ENCODE results near the gene MYO10. TPM values are rescaled to one million over a fixed set of nuclear protein-coding genes. Genes with fewer than 3 reads are reported as not detected.

The MYO10 gene
- total RNA-seq, 1 donor from 2014 or later: 80.2 TPM

DNA sequence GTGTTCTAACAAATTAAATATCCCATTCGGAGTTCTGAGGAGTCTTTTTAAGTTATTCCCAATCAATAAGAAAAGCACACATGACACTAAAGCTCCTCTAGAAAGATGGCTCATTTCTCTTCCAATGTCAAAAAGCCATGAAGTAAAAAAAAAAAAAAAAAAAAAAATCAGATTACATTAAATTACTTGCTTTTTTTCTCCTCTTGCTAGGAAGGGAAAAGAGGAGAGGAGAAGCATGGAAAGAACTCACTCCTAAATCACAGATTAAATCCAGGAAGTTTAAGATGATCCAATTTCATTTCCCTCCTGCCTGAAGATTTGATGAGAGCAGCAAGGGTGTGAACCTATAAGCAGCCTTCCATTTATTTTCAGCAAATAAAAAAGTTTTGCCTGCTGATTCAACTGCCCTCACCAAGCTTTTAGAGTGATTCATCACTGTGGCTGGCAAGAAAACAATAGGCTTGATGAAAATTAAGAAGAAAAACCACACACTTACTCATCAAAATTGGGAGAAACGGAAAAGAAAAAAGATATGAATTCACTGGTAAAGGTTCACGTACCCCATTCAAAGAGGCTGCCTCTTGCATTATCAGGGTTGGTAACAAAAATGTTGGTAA, 19.7 kb downstream of the MYO10 start:
- peak overlapping the region; percentile 29 for H3K27ac Mint-ChIP-seq (ENCODE audit: unreplicated experiment)
- FAIRE-seq: peak; percentile 69

DNA sequence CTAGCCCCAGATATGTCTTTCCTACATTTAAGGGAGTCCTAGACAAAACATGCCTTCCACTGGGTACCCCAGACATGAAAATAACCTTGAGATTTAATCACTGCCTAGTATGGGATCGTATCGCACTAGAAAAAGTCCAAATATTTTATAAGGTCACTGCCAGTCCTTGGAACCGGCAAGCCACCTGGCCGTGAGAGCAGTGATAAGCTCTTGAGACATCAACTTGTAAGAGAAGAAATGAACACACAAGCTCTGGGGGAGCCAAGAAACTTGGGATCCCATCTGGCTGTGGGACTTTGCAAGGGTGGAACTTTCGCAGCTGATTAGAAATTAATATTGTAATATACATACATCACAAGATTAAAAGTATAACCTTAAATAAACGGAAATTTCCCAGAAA, 21.5 kb downstream of the MYO10 start:
- TF ChIP-seq EZH2 (IDR thresholded peaks at IDR 0.05; ENCODE audit: insufficient read depth, low read length): no peak
- TF ChIP-seq, protein P1, sequence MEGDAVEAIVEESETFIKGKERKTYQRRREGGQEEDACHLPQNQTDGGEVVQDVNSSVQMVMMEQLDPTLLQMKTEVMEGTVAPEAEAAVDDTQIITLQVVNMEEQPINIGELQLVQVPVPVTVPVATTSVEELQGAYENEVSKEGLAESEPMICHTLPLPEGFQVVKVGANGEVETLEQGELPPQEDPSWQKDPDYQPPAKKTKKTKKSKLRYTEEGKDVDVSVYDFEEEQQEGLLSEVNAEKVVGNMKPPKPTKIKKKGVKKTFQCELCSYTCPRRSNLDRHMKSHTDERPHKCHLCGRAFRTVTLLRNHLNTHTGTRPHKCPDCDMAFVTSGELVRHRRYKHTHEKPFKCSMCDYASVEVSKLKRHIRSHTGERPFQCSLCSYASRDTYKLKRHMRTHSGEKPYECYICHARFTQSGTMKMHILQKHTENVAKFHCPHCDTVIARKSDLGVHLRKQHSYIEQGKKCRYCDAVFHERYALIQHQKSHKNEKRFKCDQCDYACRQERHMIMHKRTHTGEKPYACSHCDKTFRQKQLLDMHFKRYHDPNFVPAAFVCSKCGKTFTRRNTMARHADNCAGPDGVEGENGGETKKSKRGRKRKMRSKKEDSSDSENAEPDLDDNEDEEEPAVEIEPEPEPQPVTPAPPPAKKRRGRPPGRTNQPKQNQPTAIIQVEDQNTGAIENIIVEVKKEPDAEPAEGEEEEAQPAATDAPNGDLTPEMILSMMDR (IDR thresholded peaks at IDR 0.05; ENCODE audit: insufficient read depth, low read depth, low read length): no peak
- peaks cover 44% of the 10 kb centered on the region for H3K4me1 ChIP-seq (ENCODE audit: insufficient read depth, low read length)
- Mint-ChIP-seq H3K4me1 (ENCODE audit: low read depth, unreplicated experiment) (peaks cover 41% of the 10 kb centered on the region), H3K36me3 (ENCODE audit: low read depth, unreplicated experiment) (peaks cover 2% of the 10 kb centered on the region), H3K9me3 (ENCODE audit: unreplicated experiment) (no peaks in the 10 kb centered on the region), H3K4me3 (ENCODE audit: unreplicated experiment) (no peak overlapping the region), H3K27ac (ENCODE audit: unreplicated experiment) (no peak overlapping the region), H3K27me3 (ENCODE audit: low read depth, unreplicated experiment) (no peaks in the 10 kb centered on the region)
- H3K36me3 ChIP-seq (ENCODE audit: insufficient read depth, low read length): no peaks in the 10 kb centered on the region
- H3K9me3 ChIP-seq (ENCODE audit: insufficient read depth, low read depth, low read length): no peaks in the 10 kb centered on the region
- H3K79me2 ChIP-seq (ENCODE audit: insufficient read depth, low read length): peaks cover 96% of the 10 kb centered on the region
- H3K4me2 ChIP-seq (ENCODE audit: low read length): no peak overlapping the region
- H4K20me1 ChIP-seq (ENCODE audit: insufficient read depth, low read length): peaks cover 89% of the 10 kb centered on the region
- H3K27ac ChIP-seq (ENCODE audit: low read depth, low read length): no peak overlapping the region
- no peaks in the 10 kb centered on the region for H3K27me3 ChIP-seq (ENCODE audit: insufficient read depth, low read length)
- FAIRE-seq (no peak), DNase-seq (ENCODE audit: low read depth) (no peak)
- no peak overlapping the region for H3K4me3 ChIP-seq (ENCODE audit: insufficient read depth, low read depth, low read length)
- no peak overlapping the region for H2AFZ ChIP-seq (ENCODE audit: low read depth, low read length)
- H3K9ac ChIP-seq (ENCODE audit: low read length): no peak overlapping the region

More for the DNA sequence above, 19.7 kb downstream of the MYO10 start:
- no peaks in the 10 kb centered on the region for H3K9me3 Mint-ChIP-seq (ENCODE audit: unreplicated experiment)
- peaks cover 96% of the 10 kb centered on the region for H3K79me2 ChIP-seq (ENCODE audit: insufficient read depth, low read length)
- H3K36me3 Mint-ChIP-seq (ENCODE audit: low read depth, unreplicated experiment): peaks cover 2% of the 10 kb centered on the region
- DNase-seq (ENCODE audit: low read depth): peak; percentile 98
- H3K9ac ChIP-seq (ENCODE audit: low read length): peak overlapping the region; percentile 44
- H3K9me3 ChIP-seq (ENCODE audit: insufficient read depth, low read depth, low read length): no peaks in the 10 kb centered on the region
- no peak overlapping the region for H2AFZ ChIP-seq (ENCODE audit: low read depth, low read length)
- peaks cover 87% of the 10 kb centered on the region for H4K20me1 ChIP-seq (ENCODE audit: insufficient read depth, low read length)
- no peaks in the 10 kb centered on the region for H3K27me3 Mint-ChIP-seq (ENCODE audit: low read depth, unreplicated experiment)
- H3K36me3 ChIP-seq (ENCODE audit: insufficient read depth, low read length): no peaks in the 10 kb centered on the region
- no peak overlapping the region for H3K4me3 Mint-ChIP-seq (ENCODE audit: unreplicated experiment)
- H3K4me1 Mint-ChIP-seq (ENCODE audit: low read depth, unreplicated experiment): peaks cover 41% of the 10 kb centered on the region
- H3K27me3 ChIP-seq (ENCODE audit: insufficient read depth, low read length): no peaks in the 10 kb centered on the region
- peak overlapping the region; percentile 76 for H3K27ac ChIP-seq (ENCODE audit: low read depth, low read length)
- peak overlapping the region; percentile 73 for H3K4me2 ChIP-seq (ENCODE audit: low read length)
- TF ChIP-seq, protein P1 (IDR thresholded peaks at IDR 0.05; ENCODE audit: insufficient read depth, low read depth, low read length): no peak
- no peak for TF ChIP-seq EZH2 (IDR thresholded peaks at IDR 0.05; ENCODE audit: insufficient read depth, low read length)
- H3K4me1 ChIP-seq (ENCODE audit: insufficient read depth, low read length): peaks cover 42% of the 10 kb centered on the region
- H3K4me3 ChIP-seq (ENCODE audit: insufficient read depth, low read depth, low read length): no peak overlapping the region

DNA sequence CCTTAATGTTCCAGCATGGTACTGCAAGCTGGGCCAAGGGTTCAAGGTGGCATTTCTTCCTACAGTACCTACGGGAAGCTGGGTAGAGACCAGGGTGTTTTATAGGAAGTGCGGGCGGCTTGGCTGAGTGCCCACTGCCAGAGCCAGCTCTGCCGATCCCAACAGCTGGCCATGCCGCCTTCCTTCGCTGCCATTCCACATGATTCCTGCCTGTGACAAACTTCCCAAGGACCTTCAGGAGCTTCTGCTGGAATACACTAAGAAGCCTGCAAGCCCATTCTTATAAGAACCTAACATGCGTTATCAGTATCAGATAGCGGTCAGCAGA, 22.0 kb downstream of the MYO10 start:
- DNase-seq (ENCODE audit: low read depth) (no peak), FAIRE-seq (no peak)
- H3K4me1 Mint-ChIP-seq (ENCODE audit: low read depth, unreplicated experiment): peaks cover 39% of the 10 kb centered on the region
- no peak for TF ChIP-seq EZH2 (IDR thresholded peaks at IDR 0.05; ENCODE audit: insufficient read depth, low read length)
- TF ChIP-seq, protein P1 (IDR thresholded peaks at IDR 0.05; ENCODE audit: insufficient read depth, low read depth, low read length): no peak
- H3K4me1 ChIP-seq (ENCODE audit: insufficient read depth, low read length): peaks cover 44% of the 10 kb centered on the region
- H3K27ac ChIP-seq (ENCODE audit: low read depth, low read length): no peak overlapping the region
- H3K27me3 Mint-ChIP-seq (ENCODE audit: low read depth, unreplicated experiment): no peaks in the 10 kb centered on the region
- H3K4me3 ChIP-seq (ENCODE audit: insufficient read depth, low read depth, low read length): no peak overlapping the region
- H2AFZ ChIP-seq (ENCODE audit: low read depth, low read length): no peak overlapping the region
- no peak overlapping the region for H3K27ac Mint-ChIP-seq (ENCODE audit: unreplicated experiment)
- H3K27me3 ChIP-seq (ENCODE audit: insufficient read depth, low read length): no peaks in the 10 kb centered on the region
- peaks cover 2% of the 10 kb centered on the region for H3K36me3 Mint-ChIP-seq (ENCODE audit: low read depth, unreplicated experiment)
- H3K9me3 ChIP-seq (ENCODE audit: insufficient read depth, low read depth, low read length): no peaks in the 10 kb centered on the region
- H3K4me3 Mint-ChIP-seq (ENCODE audit: unreplicated experiment): no peak overlapping the region
- H3K4me2 ChIP-seq (ENCODE audit: low read length): peak overlapping the region; percentile 22
- peaks cover 89% of the 10 kb centered on the region for H4K20me1 ChIP-seq (ENCODE audit: insufficient read depth, low read length)
- peaks cover 96% of the 10 kb centered on the region for H3K79me2 ChIP-seq (ENCODE audit: insufficient read depth, low read length)
- no peak overlapping the region for H3K9ac ChIP-seq (ENCODE audit: low read length)
- no peaks in the 10 kb centered on the region for H3K9me3 Mint-ChIP-seq (ENCODE audit: unreplicated experiment)
- no peaks in the 10 kb centered on the region for H3K36me3 ChIP-seq (ENCODE audit: insufficient read depth, low read length)
